Upper lobe of left lung (tissue), 6 donors: Measurements from ENCODE around the gene MAN1B1. TPM values are rescaled to one million over a fixed set of nuclear protein-coding genes. Genes with fewer than 3 reads are reported as not detected.

ENCODE experiments used
- ATAC-seq, 2 donors: fragments of 200-7000 bp; cut with Tn5 transposase; one replicate each; pipeline ENCODE4 v1.9.1; 2022; ENCODE audit warnings: mild to moderate bottlenecking in 2 of 2, moderate library complexity in 2 of 2; ENCODE audit not compliant: low FRiP score in 2 of 2
- DNase-seq, 2 donors: peaks; one replicate each; pipeline ENCODE4 v3.0.0-alpha.2; 2019 to 2020
- H3K27ac ChIP-seq, 4 donors: fragments of 200-600 bp; sonication (generic); one replicate each; pipeline ENCODE4 v1.5.1; 2016 to 2019
- H3K27me3 ChIP-seq, 4 donors: fragments of 200-600 bp; sonication (generic); one replicate each; pipeline ENCODE4 v1.5.1; 2017 to 2019
- H3K36me3 ChIP-seq, 4 donors: fragments of 200-600 bp; sonication (generic); one replicate each; pipeline ENCODE4 v1.5.1; 2016 to 2019
- H3K4me1 ChIP-seq, 4 donors: fragments of 200-600 bp; sonication (generic); one replicate each; pipeline ENCODE4 v1.5.1; 2018 to 2019
- H3K4me3 ChIP-seq, 4 donors: fragments of 200-600 bp; sonication (generic); one replicate each; pipeline ENCODE4 v1.5.1; 2017 to 2019; ENCODE audit warnings: mild to moderate bottlenecking in 2 of 4, moderate library complexity in 1 of 4
- H3K9me3 ChIP-seq, 4 donors: fragments of 200-600 bp; sonication (generic); one replicate each; pipeline ENCODE4 v1.5.1; 2018 to 2019
- CTCF ChIP-seq, 6 experiments: fragments of 450-650 bp in 4 of 6; fragments of 200-600 bp in 2 of 6; sonication (generic) in 2 of 6; IDR thresholded peaks; one replicate each; pipeline ENCODE4 v1.5.1; 2016 to 2019; ENCODE audit warnings: antibody characterized with exemption in 6 of 6
- EP300 ChIP-seq, 4 donors: sonication (generic); formaldehyde crosslinking; IDR thresholded peaks; one replicate each; pipeline ENCODE4 v1.5.1; 2017; ENCODE audit warnings: antibody characterized with exemption in 4 of 4, control low read depth in 2 of 4
- POLR2A ChIP-seq, 4 donors: fragments of 450-650 bp; IDR thresholded peaks; one replicate each; pipeline ENCODE4 v1.5.1; 2016 to 2017; ENCODE audit warnings: antibody characterized with exemption in 4 of 4, mild to moderate bottlenecking in 2 of 4
- POLR2AphosphoS5 ChIP-seq, 2 donors: sonication (generic); formaldehyde crosslinking; IDR thresholded peaks; one replicate each; pipeline ENCODE4 v1.5.1; 2017; ENCODE audit warnings: antibody characterized with exemption in 2 of 2
- WGBS, 2 donors: methylation state at CpG; one replicate each; pipeline ENCODE4 v1.1.5; 2017 to 2018; 5-methylcytosine and 5-hydroxymethylcytosine counted together
- total RNA-seq, 6 donors: library from RNA; depleted of rRNA in 4 of 6; stranded (reverse); fragments of >200 nt in 4 of 6; gene quantifications; one replicate each; pipeline versions ENCODE4 v1.1.0 to v1.2.1, GENCODE V29; 2016 to 2021
- donor health status: DM: no; HTN: no; CAD: no; lungs with moderate emphysema.
- donor health status: DM: no; HTN: yes; CAD: no; lungs with severe emphysema.

The MAN1B1 gene
- total RNA-seq, 6 donors from 2014 or later, result 38.0 to 97.4 (median 54.1) TPM

- Histone ChIP-seq H3K36me3 (no peaks in the 10 kb centered on the region), H3K4me1 (peaks cover 23 to 41% (median 30%) of the 10 kb centered on the region in 4 donors), H3K27ac (no peak overlapping the region), H3K4me3 (no peak overlapping the region), H3K9me3 (no peaks in the 10 kb centered on the region), H3K27me3 (peaks cover 0 to 47% (median 24%) of the 10 kb centered on the region in 4 donors)
- no peak for TF ChIP-seq POLR2A (IDR thresholded peaks at IDR 0.05)
- TF ChIP-seq POLR2AphosphoS5 (IDR thresholded peaks at IDR 0.05), result no peak
- no peak for TF ChIP-seq EP300 (IDR thresholded peaks at IDR 0.05)
- TF ChIP-seq CTCF (IDR thresholded peaks at IDR 0.05), result no peak
- no peak for ATAC-seq
- 83 to 91% methylated on average over 6 to 7 of the region's 8 CpGs for WGBS, 2 donors
- DNase-seq, result no peak
Measured at GRCh38 chr9:137052293-137052692, 34.5 kb upstream of the MAN1B1 start.

GRCh38 chr9:137052998-137053943, 33.5 kb upstream of the MAN1B1 start:
- DNase-seq (peak in 1 of 2 donors; percentile 87), ATAC-seq (no peak)
- Histone ChIP-seq H3K27me3 (peaks cover 0 to 38% (median 19%) of the 10 kb centered on the region in 4 donors), H3K9me3 (no peaks in the 10 kb centered on the region), H3K27ac (no peak overlapping the region), H3K36me3 (no peaks in the 10 kb centered on the region), H3K4me1 (peaks cover 23 to 41% (median 30%) of the 10 kb centered on the region in 4 donors), H3K4me3 (peak overlapping the region in 3 of 4 donors; percentile 48 to 57 (median 51))
- 22 to 57% methylated on average over 11 to 34 of the region's 71 CpGs for WGBS, 2 donors
- TF ChIP-seq CTCF (IDR thresholded peaks at IDR 0.05) (no peak), POLR2AphosphoS5 (IDR thresholded peaks at IDR 0.05) (no peak), EP300 (IDR thresholded peaks at IDR 0.05) (no peak), POLR2A (IDR thresholded peaks at IDR 0.05) (no peak)

GRCh38 chr9:137053944-137054931, 32.5 kb upstream of the MAN1B1 start, which contains the start of gene ENTPD2:
ENTPD2 (minus strand) TSS chr9:137054061; CDS start chr9:137053997, 64 bp downstream.
- peaks cover 0 to 29% (median 15%) of the 10 kb centered on the region in 4 donors for H3K27me3 ChIP-seq
- peak within 1 kb of the TSS in 1 of 4 donors; percentile 39 for H3K27ac ChIP-seq
- ATAC-seq, result no peak
- peaks cover 23 to 34% (median 28%) of the 10 kb centered on the region in 4 donors for H3K4me1 ChIP-seq
- peak within 1 kb of the TSS; percentile 1 to 57 (median 50) for H3K4me3 ChIP-seq
- peak; percentile 63 to 93 for DNase-seq
- no peaks in the 10 kb centered on the region for H3K36me3 ChIP-seq
- 35 to 76% methylated on average over 10 to 48 of the region's 90 CpGs for WGBS, 2 donors
- TF ChIP-seq CTCF (IDR thresholded peaks at IDR 0.05) (peak in 1 of 6 experiments; percentile 1), POLR2A (IDR thresholded peaks at IDR 0.05) (peak in 1 of 4 donors; percentile 12), EP300 (IDR thresholded peaks at IDR 0.05) (no peak), POLR2AphosphoS5 (IDR thresholded peaks at IDR 0.05) (no peak)
- H3K9me3 ChIP-seq, result no peaks in the 10 kb centered on the region

GRCh38 chr9:137054932-137055384, 31.8 kb upstream of the MAN1B1 start:
- Histone ChIP-seq H3K27ac (no peak overlapping the region), H3K4me1 (peaks cover 23 to 34% (median 28%) of the 10 kb centered on the region in 4 donors), H3K27me3 (peaks cover 0 to 23% (median 13%) of the 10 kb centered on the region in 4 donors), H3K36me3 (no peaks in the 10 kb centered on the region), H3K9me3 (no peaks in the 10 kb centered on the region), H3K4me3 (no peak overlapping the region)
- WGBS, 2 donors, result 79 to 84% methylated on average over 12 to 16 of the region's 17 CpGs
- ATAC-seq (no peak), DNase-seq (peak in 1 of 2 donors; percentile 78)
- no peak for TF ChIP-seq POLR2A (IDR thresholded peaks at IDR 0.05)
- no peak for TF ChIP-seq CTCF (IDR thresholded peaks at IDR 0.05)
- TF ChIP-seq EP300 (IDR thresholded peaks at IDR 0.05), result no peak
